ENCODE results near the gene IFI27L1. TPM values are rescaled to one million over a fixed set of nuclear protein-coding genes. Genes with fewer than 3 reads are reported as not detected.
A peak's percentile ranks its signal among the peaks of the same experiment; 100 is the strongest.

IFI27L1 gene
- polyA plus RNA-seq, 3 donors, result 2.1 to 3.1 (median 2.2) TPM

DNA sequence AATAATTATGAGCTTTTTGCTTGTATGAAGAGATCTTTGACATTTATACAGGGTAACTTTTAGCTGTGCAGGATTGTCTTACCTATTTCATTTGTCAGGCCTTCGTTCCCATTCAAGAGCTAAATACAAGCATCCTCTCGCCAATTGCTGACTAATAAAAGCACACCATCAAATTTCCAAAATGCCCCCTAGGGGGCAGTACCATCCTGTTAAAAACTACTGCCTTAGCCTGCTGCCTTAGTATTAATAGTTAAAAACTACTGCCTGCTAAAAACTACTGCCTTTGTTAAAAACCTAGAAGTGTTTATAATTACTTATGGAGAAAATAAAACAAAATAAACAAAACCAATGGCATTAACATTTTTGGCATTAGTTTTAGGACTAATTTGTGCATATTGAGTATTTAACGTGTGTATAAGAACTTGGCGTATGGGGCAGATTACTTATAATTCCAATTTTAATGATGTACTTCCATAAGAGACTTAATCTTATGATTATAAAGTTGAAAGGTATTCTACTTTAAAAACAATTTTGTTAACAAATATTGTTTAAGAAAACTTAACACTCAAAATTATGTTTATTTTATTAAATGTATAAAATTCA, 51.3 kb downstream of the IFI27L1 start:
- Histone ChIP-seq H3K4me3 (replicated peaks in 1 of 3; ENCODE audit: low read depth in 2 of 3, low read length in 3 of 3) (no peak overlapping the region), H3K4me2 (replicated peaks; ENCODE audit: extremely low read depth, low read length, poor library complexity, severe bottlenecking) (no peak overlapping the region), H3K9me3 (replicated peaks in 1 of 2; ENCODE audit: control insufficient read depth in 1 of 2, insufficient read depth in 1 of 2, low read length in 2 of 2) (peaks cover 0 to 5% of the 10 kb centered on the region in 2 donors), H3K9ac (ENCODE audit: insufficient read depth, low read length, poor library complexity, severe bottlenecking) (no peak overlapping the region), H3K27me3 (ENCODE audit: control insufficient read depth in 2 of 2, insufficient read depth in 2 of 2, low read length in 2 of 2) (peaks cover 0 to 8% of the 10 kb centered on the region in 2 donors), H4K20me1 (ENCODE audit: insufficient read depth, low read length) (no peaks in the 10 kb centered on the region), H3K4me1 (ENCODE audit: control insufficient read depth in 1 of 2, insufficient read depth in 2 of 2, low read length in 2 of 2) (peaks cover 13 to 24% of the 10 kb centered on the region in 2 donors), H3K36me3 (replicated peaks in 1 of 2; ENCODE audit: control insufficient read depth in 1 of 2, insufficient read depth in 2 of 2, low read length in 2 of 2) (peaks cover 1 to 5% of the 10 kb centered on the region in 2 donors), H3K79me2 (ENCODE audit: insufficient read depth, low read length) (no peaks in the 10 kb centered on the region), H2AFZ (ENCODE audit: insufficient read depth, low read depth, low read length, poor library complexity, severe bottlenecking) (no peak overlapping the region), H3K27ac (ENCODE audit: low read depth in 1 of 2, low read length in 2 of 2) (no peak overlapping the region)
- no CpG with 5 or more reads among the region's 4 CpGs for WGBS (ENCODE audit: insufficient coverage)
- Mint-ChIP-seq H3K27me3 (ENCODE audit: low read depth in 3 of 3) (peaks cover 5 to 23% (median 15%) of the 10 kb centered on the region in 3 donors), H3K27ac (no peak overlapping the region), H3K36me3 (peaks cover 0 to 2% of the 10 kb centered on the region in 2 donors), H3K9me3 (peaks cover 4 to 13% (median 8%) of the 10 kb centered on the region in 7 donors), H3K4me1 (peaks cover 19% of the 10 kb centered on the region), H3K4me3 (no peak overlapping the region)
- intact Hi-C loops (cut with micrococcal nuclease), result loop anchor here (5.0 kb wide), 3 partner anchors 40 to 105 kb away; partner anchors contain the start of genes OTUB2 (in 1 of the 2) and PPP4R4 (in 1 of the 2)
- peak; percentile 49 to 82 (median 62) for DNase-seq
- TF ChIP-seq, protein P1, sequence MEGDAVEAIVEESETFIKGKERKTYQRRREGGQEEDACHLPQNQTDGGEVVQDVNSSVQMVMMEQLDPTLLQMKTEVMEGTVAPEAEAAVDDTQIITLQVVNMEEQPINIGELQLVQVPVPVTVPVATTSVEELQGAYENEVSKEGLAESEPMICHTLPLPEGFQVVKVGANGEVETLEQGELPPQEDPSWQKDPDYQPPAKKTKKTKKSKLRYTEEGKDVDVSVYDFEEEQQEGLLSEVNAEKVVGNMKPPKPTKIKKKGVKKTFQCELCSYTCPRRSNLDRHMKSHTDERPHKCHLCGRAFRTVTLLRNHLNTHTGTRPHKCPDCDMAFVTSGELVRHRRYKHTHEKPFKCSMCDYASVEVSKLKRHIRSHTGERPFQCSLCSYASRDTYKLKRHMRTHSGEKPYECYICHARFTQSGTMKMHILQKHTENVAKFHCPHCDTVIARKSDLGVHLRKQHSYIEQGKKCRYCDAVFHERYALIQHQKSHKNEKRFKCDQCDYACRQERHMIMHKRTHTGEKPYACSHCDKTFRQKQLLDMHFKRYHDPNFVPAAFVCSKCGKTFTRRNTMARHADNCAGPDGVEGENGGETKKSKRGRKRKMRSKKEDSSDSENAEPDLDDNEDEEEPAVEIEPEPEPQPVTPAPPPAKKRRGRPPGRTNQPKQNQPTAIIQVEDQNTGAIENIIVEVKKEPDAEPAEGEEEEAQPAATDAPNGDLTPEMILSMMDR (IDR thresholded peaks at IDR 0.05), result peak; percentile 95

GRCh38 chr14:94135476-94135875, 54.4 kb downstream of the IFI27L1 start:
- Histone ChIP-seq H3K4me1 (ENCODE audit: control insufficient read depth in 1 of 2, insufficient read depth in 2 of 2, low read length in 2 of 2) (peaks cover 0 to under 1% of the 10 kb centered on the region in 2 donors), H3K4me3 (replicated peaks in 1 of 3; ENCODE audit: low read depth in 2 of 3, low read length in 3 of 3) (no peak overlapping the region), H3K27me3 (ENCODE audit: control insufficient read depth in 2 of 2, insufficient read depth in 2 of 2, low read length in 2 of 2) (peaks cover 0 to 4% of the 10 kb centered on the region in 2 donors), H3K36me3 (replicated peaks in 1 of 2; ENCODE audit: control insufficient read depth in 1 of 2, insufficient read depth in 2 of 2, low read length in 2 of 2) (no peaks in the 10 kb centered on the region), H3K27ac (ENCODE audit: low read depth in 1 of 2, low read length in 2 of 2) (no peak overlapping the region), H3K9ac (ENCODE audit: insufficient read depth, low read length, poor library complexity, severe bottlenecking) (no peak overlapping the region), H3K9me3 (replicated peaks in 1 of 2; ENCODE audit: control insufficient read depth in 1 of 2, insufficient read depth in 1 of 2, low read length in 2 of 2) (peaks cover 0 to 5% of the 10 kb centered on the region in 2 donors), H2AFZ (ENCODE audit: insufficient read depth, low read depth, low read length, poor library complexity, severe bottlenecking) (no peak overlapping the region), H3K79me2 (ENCODE audit: insufficient read depth, low read length) (no peaks in the 10 kb centered on the region), H3K4me2 (replicated peaks; ENCODE audit: extremely low read depth, low read length, poor library complexity, severe bottlenecking) (no peak overlapping the region), H4K20me1 (ENCODE audit: insufficient read depth, low read length) (no peaks in the 10 kb centered on the region)
- Mint-ChIP-seq H3K4me1 (peaks cover 2% of the 10 kb centered on the region), H3K9me3 (peaks cover 4 to 13% (median 8%) of the 10 kb centered on the region in 7 donors), H3K27me3 (ENCODE audit: low read depth in 3 of 3) (peaks cover 5 to 18% (median 16%) of the 10 kb centered on the region in 3 donors), H3K36me3 (no peaks in the 10 kb centered on the region), H3K4me3 (no peak overlapping the region), H3K27ac (no peak overlapping the region)
- WGBS (ENCODE audit: insufficient coverage), result 69% methylated on average over 2 of the region's 4 CpGs
- no peak for DNase-seq
- TF ChIP-seq, protein P1 (IDR thresholded peaks at IDR 0.05), result no peak
- intact Hi-C loops (cut with micrococcal nuclease), result loop anchor here in 1 of 2 donors (5.0 kb wide), 1 partner anchor 98 kb away; no protein-coding TSS in a partner anchor

Measured in CD14-positive monocyte (primary cell).